SKM-1 treated with dmso at 0.1 percent for 144 hours (cell line): ENCODE results near the gene ZNF436.
"Not testable (repeated sequence)": the region's sequence is repeated elsewhere in the genome, so short reads cannot be mapped to it uniquely, and the experiment has no call there.

Experiments
- DNase-seq: peaks from one replicate; lab custom pipeline; 2025; ENCODE audit not compliant: unreplicated experiment; lab: John Stamatoyannopoulos, UW

The ZNF436 gene

GRCh38 chr1:23330846-23331245 is 38.8 kb downstream of the ZNF436 start:
- DNase-seq = no peak

- no peak for DNase-seq
These were observed 44.2 kb downstream of the ZNF436 start for GRCh38 chr1:23325393-23325792.

GRCh38 chr1:23322770-23323169 is 46.9 kb downstream of the ZNF436 start:
- DNase-seq = no peak

GRCh38 chr1:23310280-23310679 is 59.4 kb downstream of the ZNF436 start:
- not testable (repeated sequence) for DNase-seq
